HFF-Myc (cell line): ENCODE data around the gene TCERG1L.

ENCODE experiments used
- DNase-seq: peaks from one replicate; pipeline ENCODE4 v3.0.0-alpha.2; 2011; ENCODE audit warnings: low read depth; ENCODE audit errors: extremely low read depth
- H3K4me3 ChIP-seq: replicated peaks from 2 replicates; pipeline ENCODE4 v1.5.1; 2011; ENCODE audit warnings: low read depth, mild to moderate bottlenecking, control low read depth, low read length
- CTCF ChIP-seq: IDR thresholded peaks from 2 replicates; pipeline ENCODE4 v1.5.1; 2012; ENCODE audit warnings: mild to moderate bottlenecking, low read depth, low read length, control low read depth; ENCODE audit errors: missing control alignments

Gene TCERG1L

GRCh38 chr10:131113165-131113564, 198.4 kb downstream of the TCERG1L start:
- TF ChIP-seq CTCF, result no peak
- H3K4me3 ChIP-seq, result no peak overlapping the region
- no peak for DNase-seq

- DNase-seq, result no peak
- no peak overlapping the region for H3K4me3 ChIP-seq
- TF ChIP-seq CTCF, result no peak
Observed at GRCh38 chr10:131112691-131113090, 198.8 kb downstream of the TCERG1L start.

- TF ChIP-seq CTCF, result no peak
- no peak for DNase-seq
- H3K4me3 ChIP-seq, result no peak overlapping the region
Observed at GRCh38 chr10:131111471-131112080, 199.9 kb downstream of the TCERG1L start.

- TF ChIP-seq CTCF, result no peak
- no peak for DNase-seq
- H3K4me3 ChIP-seq, result no peak overlapping the region
Observed at GRCh38 chr10:131111007-131111406, 200.5 kb downstream of the TCERG1L start.

GRCh38 chr10:131110241-131110783, 201.2 kb downstream of the TCERG1L start:
- no peak overlapping the region for H3K4me3 ChIP-seq
- DNase-seq, result no peak
- no peak for TF ChIP-seq CTCF

GRCh38 chr10:131109726-131110125, 201.8 kb downstream of the TCERG1L start:
- H3K4me3 ChIP-seq, result no peak overlapping the region
- DNase-seq, result no peak
- TF ChIP-seq CTCF, result no peak

GRCh38 chr10:131109291-131109690, 202.2 kb downstream of the TCERG1L start:
- DNase-seq, result no peak
- no peak for TF ChIP-seq CTCF
- H3K4me3 ChIP-seq, result no peak overlapping the region
